HCT116 (cell line): Measurements from ENCODE around the gene SPATA2L. TPM values are rescaled to one million over a fixed set of nuclear protein-coding genes. Genes with fewer than 3 reads are reported as not detected.
A peak's percentile ranks its signal among the peaks of the same experiment; 100 is the strongest.

Source experiments
- ATAC-seq: fragments of 200-7000 bp; cut with Tn5 transposase; 2 replicates; pipeline ENCODE4 v1.9.1; 2020; ENCODE audit warnings: mild to moderate bottlenecking, moderate library complexity
- BruUV-seq: library from RNA; stranded (reverse); fragments of 400-500 nt; replicated peaks from 2 replicates; lab custom pipeline; 2021; lab: Mats Ljungman, UMichigan
- CTCF ChIA-PET: fragments of 300-600 bp; sonication (Branson Sonifier 250); formaldehyde crosslinking; loops from one replicate; lab custom pipeline; 2021; ENCODE audit warnings: antibody characterized with exemption; lab: Charles Lee
- POLR2A ChIA-PET: fragments of 300-600, 350-600 bp; sonication (Branson Sonifier 250); formaldehyde crosslinking; loops from one replicate; lab custom pipeline; 2021; ENCODE audit warnings: antibody characterized with exemption; lab: Charles Lee
- RAD21 ChIA-PET, 2 experiments: fragments of 300-600 bp; sonication (Branson Sonifier 250); formaldehyde crosslinking; loops; one replicate each; lab custom pipeline; 2023; ENCODE audit warnings: low total read pairs in 2 of 2; ENCODE audit not compliant: uncharacterized antibody in 2 of 2, unreplicated experiment in 2 of 2, low non-redundant PET in 1 of 2; lab: Charles Lee
- DNase-seq: peaks from one replicate; pipeline ENCODE4 v3.0.0-alpha.2; 2010; ENCODE audit warnings: low read depth, low spot score
- H2AFZ ChIP-seq: fragments of 200-600 bp; shearing (Covaris generic), sonication (generic); 2 replicates; pipeline ENCODE4 v1.6.1; 2017; ENCODE audit warnings: low read depth, mixed run types, mixed read lengths, antibody characterized with exemption, low read length; ENCODE audit not compliant: poor library complexity, severe bottlenecking
- H3K27ac ChIP-seq: 2 replicates; pipeline ENCODE4 v1.5.1; 2012; ENCODE audit warnings: low read depth, low read length
- H3K27me3 ChIP-seq: fragments of 200-600 bp; sonication (generic); 2 replicates; pipeline ENCODE4 v1.6.1; 2016; ENCODE audit warnings: mixed run types, low read length, mixed read lengths; ENCODE audit not compliant: insufficient read depth
- H3K36me3 ChIP-seq, 2 experiments: fragments of 200-500 bp in 1 of 2; fragments of 200-600 bp in 1 of 2; sonication (Bioruptor generic) in 1 of 2; sonication (generic) in 1 of 2; 2 replicates each; pipeline versions ENCODE4 v1.5.1 to v1.6.1; 2014 to 2016; ENCODE audit warnings: low read length in 2 of 2, inconsistent platforms in 1 of 2, mixed read lengths in 1 of 2, mixed run types in 1 of 2; ENCODE audit not compliant: insufficient read depth in 2 of 2, control insufficient read depth in 1 of 2
- H3K4me1 ChIP-seq, 2 experiments: fragments of 200-600 bp in 1 of 2; sonication (generic) in 1 of 2; 2 replicates each; pipeline versions ENCODE4 v1.5.1 to v1.6.1; 2012 to 2017; ENCODE audit warnings: low read length in 2 of 2, inconsistent platforms in 1 of 2, mild to moderate bottlenecking in 1 of 2, mixed read lengths in 1 of 2, mixed run types in 1 of 2, moderate library complexity in 1 of 2; ENCODE audit not compliant: insufficient read depth in 2 of 2, control insufficient read depth in 1 of 2
- H3K4me2 ChIP-seq: fragments of 200-600 bp; sonication (generic); 2 replicates; pipeline ENCODE4 v1.6.1; 2017; ENCODE audit warnings: mixed run types, low read length, mixed read lengths
- H3K4me3 ChIP-seq, 2 experiments: fragments of 200-600 bp in 1 of 2; sonication (generic) in 1 of 2; replicated peaks in 1 of 2; 2 replicates each; pipeline ENCODE4 v1.5.1; 2011 to 2016; ENCODE audit warnings: low read length in 2 of 2, control low read depth in 1 of 2, low read depth in 1 of 2, mild to moderate bottlenecking in 1 of 2, mixed read lengths in 1 of 2, mixed run types in 1 of 2
- H3K79me2 ChIP-seq: fragments of 200-600 bp; sonication (generic); 2 replicates; pipeline ENCODE4 v1.6.1; 2017; ENCODE audit warnings: mild to moderate bottlenecking, mixed run types, low read length, moderate library complexity, mixed read lengths; ENCODE audit not compliant: insufficient read depth
- H3K9ac ChIP-seq: fragments of 200-600 bp; sonication (generic); 2 replicates; pipeline ENCODE4 v1.6.1; 2016; ENCODE audit warnings: low read length, mixed read lengths
- H3K9me2 ChIP-seq: fragments of 200-600 bp; sonication (generic), shearing (Covaris generic); 2 replicates; pipeline ENCODE4 v1.6.1; 2017; ENCODE audit warnings: mixed run types, mild to moderate bottlenecking, moderate library complexity; ENCODE audit not compliant: insufficient read depth
- H3K9me3 ChIP-seq, 2 experiments: fragments of 200-500 bp in 1 of 2; fragments of 200-600 bp in 1 of 2; sonication (Bioruptor generic) in 1 of 2; sonication (generic) in 1 of 2; 2 replicates each; pipeline ENCODE4 v1.6.1; 2014 to 2017; ENCODE audit warnings: low read length in 2 of 2, mixed read lengths in 2 of 2, inconsistent platforms in 1 of 2, low read depth in 1 of 2, mild to moderate bottlenecking in 1 of 2, mixed run types in 1 of 2, moderate library complexity in 1 of 2; ENCODE audit not compliant: control insufficient read depth in 1 of 2, insufficient read depth in 1 of 2
- H4K20me1 ChIP-seq: fragments of 200-600 bp; sonication (generic), shearing (Covaris generic); 2 replicates; pipeline ENCODE4 v1.6.1; 2017; ENCODE audit warnings: mixed run types, mild to moderate bottlenecking, moderate library complexity; ENCODE audit not compliant: insufficient read depth
- CBX3 ChIP-seq: IDR thresholded peaks from 2 replicates; pipeline ENCODE4 v1.6.1; 2012; ENCODE audit warnings: low read depth
- CEBPB ChIP-seq: IDR thresholded peaks from 2 replicates; pipeline ENCODE4 v1.6.1; 2012; ENCODE audit warnings: low read depth
- CTCF ChIP-seq, 3 experiments: fragments of 200-600 bp in 1 of 3; sonication (generic) in 1 of 3; IDR thresholded peaks in 2 of 3; conservative IDR thresholded peaks in 1 of 3; 2 replicates each; pipeline ENCODE4 v1.5.1; 2012 to 2017; ENCODE audit warnings: low read depth in 2 of 3, low read length in 2 of 3, antibody characterized with exemption in 1 of 3, borderline replicate concordance in 1 of 3, control low read depth in 1 of 3, mild to moderate bottlenecking in 1 of 3, mixed read lengths in 1 of 3, mixed run types in 1 of 3, moderate library complexity in 1 of 3; ENCODE audit not compliant: insufficient read depth in 1 of 3
- EZH2 ChIP-seq: fragments of 200-600 bp; sonication (generic); IDR thresholded peaks from 2 replicates; pipeline ENCODE4 v1.6.1; 2017; ENCODE audit warnings: antibody characterized with exemption, mixed run types
- FOSL1 ChIP-seq: IDR thresholded peaks from 2 replicates; pipeline ENCODE4 v1.6.1; 2012; ENCODE audit warnings: low read depth
- JUND ChIP-seq: IDR thresholded peaks from 2 replicates; pipeline ENCODE4 v1.6.1; 2012
- MAX ChIP-seq: IDR thresholded peaks from 2 replicates; pipeline ENCODE4 v1.6.1; 2012
- POLR2A ChIP-seq: IDR thresholded peaks from 2 replicates; pipeline ENCODE4 v1.7.0; 2011; ENCODE audit warnings: borderline replicate concordance; ENCODE audit not compliant: insufficient read depth, insufficient read length; ENCODE audit errors: extremely low read depth
- SIN3A ChIP-seq: IDR thresholded peaks from 2 replicates; pipeline ENCODE4 v1.6.1; 2012; ENCODE audit warnings: low read depth
- intact Hi-C: fragments of 100-400 bp; cut with micrococcal nuclease; formaldehyde crosslinking; loops from 2 replicates; pipeline ENCODE4 v1.10.0; 2022
- total RNA-seq: library from RNA; stranded (reverse); gene quantifications from one replicate; pipeline ENCODE4 v1.2.1, GENCODE V29; 2021; ENCODE audit not compliant: unreplicated experiment

The SPATA2L gene
- total RNA-seq, 1 experiment from 2014 or later, result 50.5 TPM

GRCh38 chr16:89696670-89697128, 4.8 kb downstream of the SPATA2L start:
- ChIA-PET RAD21 (no interaction called here), POLR2A (interaction anchor here (0.6 to 1.2 kb wide), 2 partner anchors 9 to 10 kb away, joined by 3 read pairs; partner anchors contain the start of gene CDK10), CTCF (no interaction called here)
- peaks cover 24% of the 10 kb centered on the region for H3K79me2 ChIP-seq
- ATAC-seq, result no peak
- intact Hi-C loops, result no loop called here
- peaks cover 10 to 20% of the 10 kb centered on the region in 2 experiments for H3K4me1 ChIP-seq
- BruUV-seq, result no TSS peak
- H2AFZ ChIP-seq, result no peak overlapping the region
- H3K9ac ChIP-seq, result no peak overlapping the region
- H3K4me3 ChIP-seq, result no peak overlapping the region
- H3K36me3 ChIP-seq, result peaks cover 22 to 44% of the 10 kb centered on the region in 2 experiments; a peak in 3 of 4 replicates
- H3K9me3 ChIP-seq, result no peaks in the 10 kb centered on the region
- TF ChIP-seq CBX3 (no peak), FOSL1 (no peak), CEBPB (no peak), POLR2A (no peak), EZH2 (no peak), SIN3A (no peak), CTCF (IDR thresholded peaks at IDR 0.05 in 2 of 3, conservative IDR thresholded peaks at IDR 0.05 in 1 of 3; ENCODE audit: borderline replicate concordance in 1 of 3, insufficient read depth in 1 of 3, low read depth in 2 of 3, low read length in 2 of 3) (no peak), MAX (no peak), JUND (no peak)
- H3K27ac ChIP-seq, result peak overlapping the region; percentile 10; the same call in 1 of the 2 replicates
- H4K20me1 ChIP-seq, result peaks cover 3% of the 10 kb centered on the region; the same call in 1 of the 2 replicates
- H3K27me3 ChIP-seq, result no peaks in the 10 kb centered on the region
- H3K4me2 ChIP-seq, result no peak overlapping the region
- no peak for DNase-seq
- H3K9me2 ChIP-seq, result no peaks in the 10 kb centered on the region
